KG1 (cell line): Measurements from ENCODE around the gene FIBP.

Experiments used
- DNase-seq: peaks from one replicate; lab custom pipeline; 2025; lab: John Stamatoyannopoulos, UW

Gene FIBP

DNA sequence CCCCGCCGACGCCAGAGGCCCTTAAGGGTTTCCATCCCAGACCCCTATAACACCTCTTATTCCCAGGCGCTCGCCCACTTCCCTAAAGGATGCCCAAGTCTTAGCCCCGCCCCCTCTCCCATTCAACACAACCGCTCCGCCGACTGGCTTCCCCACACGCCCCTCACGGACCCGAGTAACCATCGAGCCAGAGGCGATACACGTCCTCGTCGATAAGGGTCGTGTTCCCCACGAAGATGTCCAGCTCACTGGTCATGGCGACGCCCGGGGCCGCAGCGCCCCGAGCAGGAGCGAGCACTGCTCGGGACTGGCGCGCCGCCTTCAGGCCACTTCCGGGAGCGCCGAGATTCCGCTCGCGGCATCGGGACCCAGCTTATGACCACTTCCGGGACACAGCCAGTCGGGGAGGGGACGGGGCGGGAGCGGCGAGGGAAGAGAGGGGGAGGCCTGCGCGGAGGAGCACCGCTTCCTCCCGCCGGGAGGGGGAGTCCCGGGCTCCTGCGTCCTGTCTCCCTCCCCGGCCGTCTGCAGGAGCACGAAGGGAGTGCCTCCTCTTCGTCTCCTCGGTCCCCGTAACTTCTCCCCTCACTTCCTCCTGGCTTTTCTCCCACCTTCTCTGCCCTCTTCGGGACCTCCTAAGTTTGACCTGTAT, at the start of gene FIBP:
Gene FIBP (minus strand): TSS at position 309 of the 652 bp plus-strand sequence. CDS start 53 bp downstream, at position 256.
- peak; percentile 94 for DNase-seq

- no peak for DNase-seq
These were observed 49.5 kb upstream of the FIBP start for GRCh38 chr11:65937766-65938165.

DNA sequence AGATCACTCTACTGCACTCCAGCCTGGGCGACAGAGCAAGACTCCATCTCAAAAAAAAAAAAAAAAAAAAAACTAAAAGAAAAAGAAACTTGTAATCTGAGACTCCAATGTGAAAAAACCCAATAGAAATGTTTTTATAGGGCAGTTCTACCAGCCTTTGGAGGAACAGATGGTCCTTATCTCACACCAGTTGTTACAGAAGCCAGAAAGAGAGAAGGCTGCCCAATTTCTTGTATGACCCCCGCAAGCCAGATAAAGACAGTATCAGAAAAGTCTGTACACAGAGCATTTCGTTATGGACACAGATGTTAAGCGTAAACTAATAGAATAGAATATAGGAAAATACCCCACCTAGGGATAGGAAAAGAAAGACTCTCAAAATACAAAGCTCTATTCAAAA, 45.7 kb upstream of the FIBP start:
- no peak for DNase-seq

- no peak for DNase-seq
These were observed 44.3 kb upstream of the FIBP start for GRCh38 chr11:65932558-65932919.

DNA sequence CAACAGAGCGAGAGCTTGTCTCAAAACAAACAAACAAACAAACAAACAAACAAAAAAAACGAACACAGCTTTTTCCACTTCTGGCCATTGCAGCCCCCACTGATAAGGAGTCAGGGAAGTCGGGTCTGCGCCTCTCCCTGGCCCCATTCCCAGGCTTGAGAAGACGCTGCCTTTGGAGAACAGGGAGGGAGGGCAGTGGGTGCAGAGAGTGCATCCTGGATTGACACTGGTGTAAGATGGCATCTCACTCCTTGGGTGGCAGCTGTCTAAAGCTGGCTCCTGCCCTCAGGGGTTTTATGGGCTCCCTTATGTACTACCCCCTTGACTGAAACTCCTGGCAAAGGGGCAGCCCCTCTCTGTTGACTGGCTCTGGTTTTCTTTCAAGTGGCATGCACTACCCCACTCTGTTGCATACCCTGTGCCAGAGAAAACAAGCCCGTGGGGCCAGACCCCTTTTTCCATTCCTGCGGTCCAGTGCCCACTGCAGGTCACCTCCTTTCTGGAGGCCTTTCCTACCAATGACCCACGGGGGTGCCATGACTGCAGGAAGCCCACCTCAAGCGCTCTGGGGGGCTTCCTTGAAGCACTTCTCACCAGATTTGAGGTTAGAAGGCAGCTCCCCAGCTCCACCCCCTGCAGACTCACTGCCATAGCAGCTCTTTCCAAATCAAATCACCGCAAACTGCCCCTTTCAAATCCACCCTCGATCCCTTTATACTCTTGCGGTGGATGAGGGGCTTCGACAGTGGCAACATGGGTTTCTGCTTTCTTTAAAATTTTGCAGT, 43.7 kb upstream of the FIBP start:
- no peak for DNase-seq

DNA sequence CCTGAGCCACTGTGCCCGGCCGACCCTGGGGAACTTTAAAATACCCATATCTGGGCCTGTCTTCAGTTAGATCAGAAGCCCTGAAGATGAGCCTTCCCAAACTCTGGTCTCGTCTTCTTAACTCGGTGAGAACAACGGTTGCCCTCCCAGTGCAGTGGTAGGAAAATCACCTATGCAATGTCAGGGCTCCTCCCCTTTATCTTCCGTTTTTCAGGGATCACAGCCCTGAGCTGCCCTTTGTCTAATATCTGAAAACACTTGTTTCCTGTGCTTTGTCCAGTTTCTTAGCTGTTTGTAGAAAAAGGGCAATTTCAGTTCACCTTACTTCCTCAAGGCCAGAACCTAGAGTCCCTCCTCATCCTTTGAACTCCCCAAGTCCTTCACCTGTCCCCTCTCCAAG, 40.4 kb upstream of the FIBP start:
- DNase-seq = peak; percentile 40

DNA sequence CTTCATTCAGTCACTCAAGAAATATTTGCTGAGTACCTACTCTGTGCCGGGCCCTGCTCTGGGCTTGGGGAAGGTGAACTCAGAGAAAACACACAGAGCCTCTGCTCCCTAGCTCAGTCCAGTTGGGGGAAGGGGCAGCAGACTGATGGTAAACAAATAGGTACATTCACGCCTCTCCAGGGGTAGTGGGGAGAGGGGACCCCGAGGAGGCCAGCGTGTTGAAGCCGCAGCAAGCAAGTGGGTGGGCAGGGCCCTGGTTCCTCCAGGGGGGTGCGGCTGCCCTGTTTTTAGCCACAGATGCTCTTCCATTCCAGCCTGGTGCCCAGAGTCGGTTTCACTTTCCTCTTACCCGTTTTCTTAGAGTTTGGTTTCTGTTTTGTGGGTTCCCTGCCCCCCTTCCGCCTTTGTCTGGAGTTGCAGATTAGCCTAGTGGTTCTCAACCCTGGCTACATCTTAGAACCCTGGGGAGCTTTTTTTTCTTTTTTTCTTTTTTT, 39.7 kb upstream of the FIBP start:
- peak; percentile 87 for DNase-seq

DNA sequence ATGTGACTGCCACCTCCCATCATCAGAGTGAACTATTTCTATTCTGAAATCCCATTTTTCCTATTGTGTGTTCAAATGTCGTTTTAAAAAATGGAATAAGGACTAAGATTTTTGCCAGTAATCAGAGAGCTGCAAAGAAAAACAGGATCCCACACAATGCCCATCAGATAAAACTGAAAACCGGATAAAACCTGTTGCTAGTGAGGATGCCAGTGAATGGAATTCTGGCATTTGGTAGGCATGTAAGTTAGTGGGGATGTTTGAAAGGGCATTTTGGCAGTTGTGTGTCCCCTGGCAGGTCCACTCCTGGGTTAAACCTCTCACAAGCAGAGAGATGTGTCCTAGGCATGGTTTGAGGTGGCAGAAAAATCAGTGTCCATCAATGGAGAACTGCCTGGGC, 37.1 kb upstream of the FIBP start:
- no peak for DNase-seq

DNA sequence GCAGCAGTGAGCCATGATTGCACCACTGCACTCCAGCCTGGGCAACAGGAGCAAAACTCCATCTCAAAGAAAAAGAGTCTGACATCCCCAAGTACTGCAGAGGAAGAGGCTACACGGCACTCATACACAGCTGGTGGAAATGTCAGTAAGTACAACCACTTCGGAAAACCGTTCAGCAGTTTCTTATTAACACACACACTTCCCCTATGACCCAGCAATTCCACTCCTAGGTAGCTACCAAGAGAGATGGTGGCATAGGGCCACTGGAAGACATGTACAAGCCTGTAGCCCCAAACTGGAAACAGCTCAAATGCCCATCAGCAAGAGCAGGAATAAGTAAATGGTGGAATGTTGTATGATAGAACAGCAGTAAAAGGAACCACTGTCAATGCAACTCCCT, 34.3 kb upstream of the FIBP start:
- DNase-seq = no peak

DNA sequence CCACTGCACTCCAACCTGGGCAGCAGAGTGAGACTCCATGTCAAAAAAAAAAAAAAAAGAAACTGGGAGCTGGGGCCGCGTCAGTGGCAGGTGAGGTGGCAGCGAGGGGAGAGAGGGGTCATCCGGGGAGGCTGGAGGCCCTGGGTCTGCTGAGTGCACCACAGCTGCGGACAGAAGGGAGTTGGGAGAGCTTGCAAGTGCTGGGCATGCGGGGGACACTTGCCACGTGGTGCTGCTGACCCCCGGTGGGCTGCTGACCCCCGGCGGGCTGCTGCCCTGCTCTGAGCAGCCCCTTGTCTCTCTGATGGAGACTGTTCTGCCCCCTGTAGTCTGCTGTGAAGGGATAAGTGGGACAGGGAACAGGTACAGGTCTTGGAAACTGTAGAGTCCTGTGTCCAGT, 33.6 kb upstream of the FIBP start:
- DNase-seq = no peak

- no peak for DNase-seq
These were observed 32.8 kb upstream of the FIBP start for GRCh38 chr11:65921033-65921555.

DNA sequence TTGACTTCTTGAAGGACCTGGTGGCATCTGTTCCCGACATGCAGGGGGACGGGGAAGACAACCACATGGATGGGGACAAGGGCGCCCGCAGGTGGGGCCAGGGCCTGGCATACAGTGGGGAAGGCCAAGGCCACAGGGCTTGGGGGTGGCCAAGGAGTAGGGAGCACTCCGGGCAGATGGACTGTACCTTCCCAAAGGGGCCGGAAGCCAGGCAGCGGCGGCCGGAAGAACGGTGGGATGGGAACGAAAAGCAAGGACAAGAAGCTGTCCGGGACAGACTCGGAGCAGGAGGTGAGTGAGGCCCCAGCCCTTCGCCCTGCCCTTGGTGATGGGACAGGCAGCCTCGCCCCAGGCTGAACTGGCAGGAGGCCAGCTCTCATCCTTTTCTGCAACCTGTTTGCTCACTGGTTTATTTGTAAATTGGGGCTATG, 32.1 kb upstream of the FIBP start:
- DNase-seq = no peak

DNA sequence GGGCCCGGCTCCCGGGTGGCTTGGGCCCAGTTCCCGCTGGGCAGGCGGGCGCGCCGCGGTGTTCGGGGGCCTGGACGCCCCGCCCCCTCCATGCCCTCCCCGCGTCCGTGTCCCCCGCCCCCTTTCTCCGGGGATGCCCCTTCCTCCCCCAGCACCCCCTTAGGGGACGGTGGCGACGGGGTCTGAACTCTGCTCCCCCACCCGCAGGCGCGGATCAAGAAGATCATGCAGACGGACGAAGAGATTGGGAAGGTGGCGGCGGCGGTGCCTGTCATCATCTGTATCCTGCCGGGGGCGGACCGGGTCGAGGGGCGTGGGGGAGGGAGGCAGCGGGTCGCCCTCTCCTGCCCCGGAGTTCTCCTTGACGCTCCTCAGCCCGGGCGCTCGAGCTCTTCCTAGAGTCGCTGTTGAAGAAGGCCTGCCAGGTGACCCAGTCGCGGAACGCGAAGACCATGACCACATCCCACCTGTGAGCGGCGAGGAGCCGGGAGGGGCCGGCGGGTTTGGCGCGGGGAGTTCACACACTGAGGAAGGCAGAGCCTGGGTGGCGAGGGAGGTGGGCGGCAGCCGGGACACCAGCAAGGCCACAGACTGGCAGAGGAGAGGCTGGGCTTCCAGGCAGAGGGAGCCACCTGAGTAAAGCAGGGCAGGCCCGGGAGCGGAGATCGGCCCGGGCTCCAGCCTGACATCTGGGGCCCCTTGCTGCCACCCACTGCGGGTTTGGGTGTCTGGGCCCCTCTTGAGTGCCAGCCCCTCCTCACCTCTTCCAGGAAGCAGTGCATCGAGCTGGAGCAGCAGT, 31.5 kb upstream of the FIBP start:
- DNase-seq = peak; percentile 76

DNA sequence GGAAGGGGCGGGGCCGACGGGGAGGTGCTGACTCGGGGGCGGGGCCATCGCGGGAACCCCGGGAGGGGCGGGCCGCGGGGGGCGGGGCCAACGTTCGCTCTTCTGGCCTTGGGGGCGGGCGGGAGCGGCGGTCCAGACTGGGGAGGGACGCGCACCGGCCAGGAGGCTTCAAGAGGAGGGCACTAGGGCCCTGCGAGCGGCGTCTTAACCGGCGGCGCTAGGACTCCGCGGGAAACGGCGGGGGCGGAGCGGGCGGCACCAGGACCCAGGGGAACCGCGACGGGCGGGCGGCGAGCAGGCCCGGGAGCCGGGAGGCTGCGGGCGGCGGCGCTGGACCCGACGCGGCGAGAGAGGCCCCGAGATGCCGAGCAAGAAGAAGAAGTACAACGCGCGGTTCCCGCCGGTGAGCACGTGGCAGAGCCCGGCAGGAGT, 30.9 kb upstream of the FIBP start, which contains the start of gene DRAP1:
Gene DRAP1 (plus strand): TSS at position 286 of the 432 bp plus-strand sequence. CDS start 76 bp downstream, at position 362.
- DNase-seq = peak; percentile 96

- DNase-seq = no peak
These were observed 30.2 kb upstream of the FIBP start, which contains the start of gene C11orf68 for GRCh38 chr11:65918211-65919140. TSS of gene C11orf68 (minus strand) at chr11:65919062. CDS start at chr11:65919031, 31 bp downstream.

- DNase-seq = no peak
These were observed 29.4 kb upstream of the FIBP start for GRCh38 chr11:65917434-65918210.

DNA sequence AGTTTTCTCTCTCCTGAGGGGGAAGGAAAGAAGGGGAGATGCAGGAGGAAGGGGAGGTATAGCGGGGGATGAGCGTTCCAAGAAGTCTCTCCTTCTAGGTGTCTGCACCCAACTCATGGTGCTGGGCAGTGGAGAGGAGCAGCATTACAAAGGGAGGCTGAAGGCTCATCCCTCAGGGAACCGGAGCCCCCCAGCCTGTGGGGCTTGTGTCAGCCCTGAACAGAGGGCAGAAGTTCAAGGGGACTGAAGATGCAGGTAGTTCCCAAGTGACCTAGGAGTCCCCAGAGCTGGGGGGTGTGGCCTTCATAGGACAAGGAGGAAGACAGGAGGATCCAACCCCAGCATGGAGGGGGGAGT, 28.8 kb upstream of the FIBP start:
- no peak for DNase-seq

DNA sequence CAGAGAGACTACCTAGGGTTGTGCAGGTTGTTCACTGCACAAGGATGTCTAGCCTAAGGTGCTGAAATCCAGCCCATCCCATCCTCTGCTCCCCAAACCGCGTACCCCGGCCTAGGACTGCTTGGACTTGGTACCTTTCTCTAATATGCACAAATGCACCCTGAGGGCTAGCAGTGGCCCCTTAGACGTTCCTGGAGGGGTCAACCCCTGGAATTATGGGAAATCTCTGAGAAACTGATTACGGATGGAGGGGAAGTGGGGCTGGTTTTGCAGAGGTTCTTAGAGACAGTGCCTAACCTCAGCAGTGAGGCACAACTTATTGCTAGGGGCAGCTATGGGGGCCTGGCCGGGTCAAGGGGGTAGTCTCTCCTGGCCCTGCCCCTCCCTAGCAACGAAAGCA, 28.1 kb upstream of the FIBP start:
- DNase-seq = no peak

GRCh38 chr11:65915821-65916251, 27.6 kb upstream of the FIBP start:
- no peak for DNase-seq
